ENCODE results near the gene RFX4. TPM values are rescaled to one million over a fixed set of nuclear protein-coding genes. Genes with fewer than 3 reads are reported as not detected.

RFX4 gene
- polyA plus RNA-seq, 4 donors, result 0.12 TPM; not detected in 3

GRCh38 chr12:106645465-106646330, 62.9 kb downstream of the RFX4 start:
- DNase-seq (ENCODE audit: low read depth in 4 of 4, low spot score in 3 of 4), result no peak

GRCh38 chr12:106646472-106646871, 63.7 kb downstream of the RFX4 start:
- no peak for DNase-seq (ENCODE audit: low read depth in 4 of 4, low spot score in 3 of 4)

- no peak for DNase-seq (ENCODE audit: low read depth in 4 of 4, low spot score in 3 of 4)
These were observed 65.2 kb downstream of the RFX4 start for GRCh38 chr12:106647793-106648514.

- DNase-seq (ENCODE audit: low read depth in 4 of 4, low spot score in 3 of 4), result no peak
These were observed 65.9 kb downstream of the RFX4 start for GRCh38 chr12:106648736-106649135.

GRCh38 chr12:106651552-106651951, 68.7 kb downstream of the RFX4 start:
- DNase-seq (ENCODE audit: low read depth in 4 of 4, low spot score in 3 of 4), result no peak

GRCh38 chr12:106652510-106653015, 69.8 kb downstream of the RFX4 start:
- DNase-seq (ENCODE audit: low read depth in 4 of 4, low spot score in 3 of 4), result no peak

- no peak for DNase-seq (ENCODE audit: low read depth in 4 of 4, low spot score in 3 of 4)
These were observed 72.8 kb downstream of the RFX4 start for GRCh38 chr12:106655577-106655976.

- DNase-seq (ENCODE audit: low read depth in 4 of 4, low spot score in 3 of 4), result no peak
These were observed 74.7 kb downstream of the RFX4 start for GRCh38 chr12:106657488-106657887.

- DNase-seq (ENCODE audit: low read depth in 4 of 4, low spot score in 3 of 4), result no peak
These were observed 80.6 kb downstream of the RFX4 start for GRCh38 chr12:106663385-106663784.

- DNase-seq (ENCODE audit: low read depth in 4 of 4, low spot score in 3 of 4), result no peak
These were observed 86.4 kb downstream of the RFX4 start for GRCh38 chr12:106669216-106669615.

- DNase-seq (ENCODE audit: low read depth in 4 of 4, low spot score in 3 of 4), result no peak
These were observed 87.3 kb downstream of the RFX4 start for GRCh38 chr12:106670131-106670530.

GRCh38 chr12:106671840-106672239, 89.0 kb downstream of the RFX4 start:
- DNase-seq (ENCODE audit: low read depth in 4 of 4, low spot score in 3 of 4), result no peak

- DNase-seq (ENCODE audit: low read depth in 4 of 4, low spot score in 3 of 4), result no peak
These were observed 89.7 kb downstream of the RFX4 start for GRCh38 chr12:106672314-106673025.

- DNase-seq (ENCODE audit: low read depth in 4 of 4, low spot score in 3 of 4), result no peak
These were observed 90.3 kb downstream of the RFX4 start for GRCh38 chr12:106673141-106673540.

- DNase-seq (ENCODE audit: low read depth in 4 of 4, low spot score in 3 of 4), result no peak
These were observed 93.0 kb downstream of the RFX4 start for GRCh38 chr12:106675651-106676435.

GRCh38 chr12:106679574-106679973, 96.8 kb downstream of the RFX4 start:
- no peak for DNase-seq (ENCODE audit: low read depth in 4 of 4, low spot score in 3 of 4)

- DNase-seq (ENCODE audit: low read depth in 4 of 4, low spot score in 3 of 4), result no peak
These were observed 97.5 kb downstream of the RFX4 start for GRCh38 chr12:106680280-106680679.

- no peak for DNase-seq (ENCODE audit: low read depth in 4 of 4, low spot score in 3 of 4)
These were observed 98.4 kb downstream of the RFX4 start for GRCh38 chr12:106681210-106681609.

- no peak for DNase-seq (ENCODE audit: low read depth in 4 of 4, low spot score in 3 of 4)
These were observed 99.9 kb downstream of the RFX4 start for GRCh38 chr12:106682594-106683234.

GRCh38 chr12:106684497-106684896, 101.7 kb downstream of the RFX4 start:
- DNase-seq (ENCODE audit: low read depth in 4 of 4, low spot score in 3 of 4), result no peak

Data from right renal pelvis (tissue), 4 donors.